H1 (cell line): ENCODE measurements around the gene TRIM52. TPM values are rescaled to one million over a fixed set of nuclear protein-coding genes. Genes with fewer than 3 reads are reported as not detected.
A peak's percentile ranks its signal among the peaks of the same experiment; 100 is the strongest.

Source experiments
- CTCF ChIA-PET: fragments of 300-600 bp; sonication (Branson Sonifier 250); formaldehyde crosslinking; loops from one replicate; lab custom pipeline; 2021; ENCODE audit not compliant: partially characterized antibody; lab: Charles Lee
- POLR2A ChIA-PET: fragments of 300-600 bp; sonication (Branson Sonifier 250); formaldehyde crosslinking; loops from one replicate; lab custom pipeline; 2021; ENCODE audit warnings: inconsistent platforms; ENCODE audit not compliant: partially characterized antibody; lab: Charles Lee
- DNase-seq, 2 experiments: peaks; one replicate each; pipeline versions ENCODE4 v3.0.0 to v3.0.0-alpha.2; 2010 to 2022; ENCODE audit warnings: low spot score in 2 of 2, low read depth in 1 of 2, mixed read lengths in 1 of 2
- FAIRE-seq: peaks from 2 replicates; lab custom pipeline; 2011; peaks lifted over from hg19 to GRCh38; lab: Jason Lieb, UNC
- H2AFZ ChIP-seq: 2 replicates; pipeline ENCODE4 v1.8.1; 2012; ENCODE audit warnings: low read length, inconsistent platforms
- H2AK5ac ChIP-seq: 2 replicates; pipeline ENCODE4 v1.6.1; 2013; ENCODE audit warnings: low read depth, low read length
- H2BK120ac ChIP-seq: replicated peaks from 2 replicates; pipeline ENCODE3; 2013; ENCODE audit warnings: low read depth, low read length, inconsistent platforms
- H2BK12ac ChIP-seq: 2 replicates; pipeline ENCODE4 v1.6.1; 2013; ENCODE audit warnings: low read depth, low read length
- H2BK15ac ChIP-seq: 2 replicates; pipeline ENCODE4 v1.6.1; 2013; ENCODE audit warnings: low read length
- H2BK20ac ChIP-seq: 2 replicates; pipeline ENCODE4 v1.6.1; 2013; ENCODE audit warnings: low read length
- H2BK5ac ChIP-seq: 2 replicates; pipeline ENCODE4 v1.6.1; 2013; ENCODE audit warnings: low read depth, low read length
- H3K14ac ChIP-seq: 2 replicates; pipeline ENCODE4 v1.6.1; 2013; ENCODE audit warnings: inconsistent platforms; ENCODE audit not compliant: insufficient read length
- H3K18ac ChIP-seq: 2 replicates; pipeline ENCODE4 v1.6.1; 2013; ENCODE audit warnings: low read length; ENCODE audit errors: extremely low read depth
- H3K23ac ChIP-seq: 2 replicates; pipeline ENCODE4 v1.6.1; 2013; ENCODE audit warnings: inconsistent platforms; ENCODE audit not compliant: insufficient read length
- H3K23me2 ChIP-seq: 2 replicates; pipeline ENCODE4 v1.6.1; 2013; ENCODE audit warnings: low read depth, low read length
- H3K27ac ChIP-seq: 2 replicates; pipeline ENCODE4 v1.6.1; 2011; ENCODE audit warnings: low read depth, low read length, inconsistent platforms
- H3K27me3 ChIP-seq, 4 experiments: replicated peaks in 1 of 4; 1 replicate in 1 of 4; 2 replicates in 3 of 4; pipeline versions ENCODE4 v1.6.1 to v1.8.1; 2011 to 2013; ENCODE audit warnings: low read length in 3 of 4, mild to moderate bottlenecking in 3 of 4, inconsistent platforms in 2 of 4, mixed read lengths in 2 of 4, moderate library complexity in 1 of 4; ENCODE audit not compliant: control insufficient read depth in 3 of 4, insufficient read depth in 3 of 4; ENCODE audit errors: extremely low read depth in 1 of 4
- H3K36me3 ChIP-seq, 4 experiments: 2 replicates each; pipeline versions ENCODE4 v1.6.1 to v1.8.1; 2011 to 2013; ENCODE audit warnings: mild to moderate bottlenecking in 4 of 4, low read length in 3 of 4, moderate library complexity in 2 of 4, control low read depth in 1 of 4, inconsistent platforms in 1 of 4; ENCODE audit not compliant: insufficient read depth in 4 of 4, control insufficient read depth in 2 of 4
- H3K4ac ChIP-seq: replicated peaks from 2 replicates; pipeline ENCODE3; 2013; ENCODE audit warnings: low read length, low read depth, mixed read lengths, inconsistent platforms; ENCODE audit not compliant: insufficient read length
- H3K4me1 ChIP-seq, 4 experiments: replicated peaks in 1 of 4; 1 replicate in 1 of 4; 2 replicates in 3 of 4; pipeline versions ENCODE4 v1.6.1 to v1.8.1; 2011 to 2013; ENCODE audit warnings: low read length in 3 of 4, inconsistent platforms in 2 of 4, mixed read lengths in 1 of 4; ENCODE audit not compliant: insufficient read depth in 4 of 4, control insufficient read depth in 3 of 4
- H3K4me2 ChIP-seq, 2 experiments: 2 replicates each; pipeline versions ENCODE4 v1.6.1 to v1.8.1; 2011 to 2013; ENCODE audit warnings: low read depth in 2 of 2, low read length in 2 of 2, control low read depth in 1 of 2, inconsistent platforms in 1 of 2, mild to moderate bottlenecking in 1 of 2; ENCODE audit not compliant: insufficient read depth in 1 of 2
- H3K4me3 ChIP-seq, 4 experiments: fragments of 200-600, 300-600 bp in 1 of 4; sonication (generic), shearing (Covaris generic), sonication (Bioruptor Twin) in 1 of 4; 2 replicates each; pipeline versions ENCODE4 v1.5.1 to v1.8.1; 2011 to 2016; ENCODE audit warnings: low read length in 4 of 4, low read depth in 3 of 4, control low read depth in 2 of 4, inconsistent platforms in 2 of 4, mild to moderate bottlenecking in 2 of 4, mixed read lengths in 1 of 4, moderate library complexity in 1 of 4; ENCODE audit not compliant: insufficient read depth in 2 of 4; ENCODE audit errors: extremely low read depth in 1 of 4
- H3K56ac ChIP-seq: replicated peaks from 2 replicates; pipeline ENCODE3; 2013; ENCODE audit warnings: low read depth, mild to moderate bottlenecking, mixed read lengths, low read length, inconsistent platforms; ENCODE audit not compliant: insufficient read length
- H3K79me1 ChIP-seq: 2 replicates; pipeline ENCODE4 v1.6.1; 2013; ENCODE audit warnings: low read depth, low read length, control low read depth
- H3K79me2 ChIP-seq, 2 experiments: 2 replicates each; pipeline versions ENCODE4 v1.6.1 to v1.8.1; 2012 to 2013; ENCODE audit warnings: low read length in 2 of 2, mild to moderate bottlenecking in 2 of 2, inconsistent platforms in 1 of 2; ENCODE audit not compliant: insufficient read depth in 2 of 2, control insufficient read depth in 1 of 2
- H3K9ac ChIP-seq, 4 experiments: replicated peaks in 1 of 4; 1 replicate in 1 of 4; 2 replicates in 3 of 4; pipeline versions ENCODE4 v1.6.1 to v1.8.1; 2011 to 2013; ENCODE audit warnings: low read depth in 3 of 4, low read length in 3 of 4, control low read depth in 2 of 4, mild to moderate bottlenecking in 2 of 4, moderate library complexity in 2 of 4, inconsistent platforms in 1 of 4; ENCODE audit errors: extremely low read depth in 1 of 4
- H3K9me3 ChIP-seq, 2 experiments: 2 replicates each; pipeline versions ENCODE4 v1.6.1 to v1.8.1; 2012 to 2013; ENCODE audit warnings: mild to moderate bottlenecking in 2 of 2, moderate library complexity in 2 of 2, control low read depth in 1 of 2, inconsistent platforms in 1 of 2, low read depth in 1 of 2, low read length in 1 of 2, mixed read lengths in 1 of 2; ENCODE audit not compliant: insufficient read depth in 2 of 2
- H4K20me1 ChIP-seq, 2 experiments: replicated peaks in 1 of 2; 2 replicates each; pipeline versions ENCODE3 to v1.8.1; 2011 to 2013; ENCODE audit warnings: inconsistent platforms in 2 of 2, low read length in 2 of 2, mild to moderate bottlenecking in 1 of 2; ENCODE audit not compliant: insufficient read depth in 2 of 2, control insufficient read depth in 1 of 2
- H4K5ac ChIP-seq: 2 replicates; pipeline ENCODE4 v1.6.1; 2013; ENCODE audit warnings: low read length, low read depth, mixed read lengths, inconsistent platforms; ENCODE audit not compliant: insufficient read length
- H4K8ac ChIP-seq: 2 replicates; pipeline ENCODE4 v1.8.0; 2013; ENCODE audit warnings: mild to moderate bottlenecking, moderate library complexity, low read length, inconsistent platforms; ENCODE audit not compliant: insufficient read depth; ENCODE audit errors: extremely low read depth
- H4K91ac ChIP-seq: replicated peaks from 2 replicates; pipeline ENCODE3; 2013; ENCODE audit warnings: low read length, mixed read lengths, inconsistent platforms; ENCODE audit not compliant: insufficient read length
- BACH1 ChIP-seq: IDR thresholded peaks from 2 replicates; pipeline ENCODE4 v1.6.1; 2012; ENCODE audit warnings: low read length, improper control_type of control experiment
- BCL11A ChIP-seq, 2 experiments: IDR thresholded peaks; one replicate each; pipeline ENCODE4 v1.6.1; 2011; ENCODE audit warnings: low read depth in 2 of 2, low read length in 2 of 2, mild to moderate bottlenecking in 2 of 2
- CHD1 ChIP-seq: IDR thresholded peaks from 2 replicates; pipeline ENCODE4 v1.6.1; 2012; ENCODE audit warnings: low read depth, low read length, improper control_type of control experiment
- GTF2F1 ChIP-seq: IDR thresholded peaks from 2 replicates; pipeline ENCODE4 v1.6.1; 2012; ENCODE audit warnings: low read depth, low read length, improper control_type of control experiment, borderline replicate concordance
- HDAC6 ChIP-seq: IDR thresholded peaks from one replicate; pipeline ENCODE4 v1.7.1; 2012; ENCODE audit warnings: low read depth, mild to moderate bottlenecking, inconsistent platforms, low read length, moderate library complexity
- KDM4A ChIP-seq: IDR thresholded peaks from one replicate; pipeline ENCODE4 v1.7.1; 2012; ENCODE audit warnings: low read depth, mild to moderate bottlenecking, moderate library complexity, low read length, inconsistent platforms; ENCODE audit not compliant: severe bottlenecking
- NANOG ChIP-seq: IDR thresholded peaks from 2 replicates; pipeline ENCODE4 v1.6.1; 2011; ENCODE audit warnings: low read length, low read depth, mild to moderate bottlenecking, inconsistent platforms; ENCODE audit not compliant: insufficient read depth, poor library complexity, severe bottlenecking
- RBBP5 ChIP-seq: IDR thresholded peaks from 2 replicates; pipeline ENCODE4 v1.7.1; 2012; ENCODE audit warnings: low read depth, mild to moderate bottlenecking, inconsistent platforms, low read length, moderate library complexity, borderline replicate concordance
- RXRA ChIP-seq: IDR thresholded peaks from 2 replicates; pipeline ENCODE4 v1.6.1; 2011; ENCODE audit warnings: low read depth, mild to moderate bottlenecking, low read length, moderate library complexity; ENCODE audit not compliant: insufficient read depth
- ZNF274 ChIP-seq: IDR thresholded peaks from 2 replicates; pipeline ENCODE4 v1.7.0; 2012; ENCODE audit warnings: low read length, borderline replicate concordance; ENCODE audit errors: extremely low read depth
- WGBS, 2 experiments: shearing (Covaris generic) in 1 of 2; methylation state at CpG; one replicate each; pipeline versions ENCODE4 v1.1.6 to v1.1.7; 2013 to 2015; ENCODE audit warnings: low lambda C conversion rate in 2 of 2, mixed read lengths in 2 of 2, inconsistent platforms in 1 of 2, low coverage in 1 of 2, missing lambda C conversion rate in 1 of 2; ENCODE audit not compliant: insufficient replicate concordance in 2 of 2, insufficient coverage in 1 of 2, insufficient read length in 1 of 2; ENCODE audit errors: extremely low coverage in 1 of 2, missing lambda C conversion rate in 1 of 2; 5-methylcytosine and 5-hydroxymethylcytosine counted together
- polyA plus RNA-seq, 7 experiments: library from polyadenylated mRNA; depleted of rRNA in 3 of 7; stranded (reverse) in 5 of 7; unstranded in 2 of 7; fragments of >200 nt in 5 of 7; fragments of 200-250 nt in 2 of 7; gene quantifications; 1 replicate in 5 of 7; 2 replicates in 1 of 7; 4 replicates in 1 of 7; pipeline versions ENCODE4 v1.2.1 to v1.2.3, GENCODE V29; 2011 to 2013; ENCODE audit warnings: missing spikeins in 2 of 7, mixed read lengths in 2 of 7
- total RNA-seq: library from RNA; stranded (reverse); fragmentation: NEBNext Ultra II Directional; extraction: Animal tissue kit (Norgen Biotek cat#: 25700); gene quantifications from 2 replicates; pipeline ENCODE4 v1.2.1, GENCODE V29; 2021
- TF ChIP-seq, protein P1 (sequence below): IDR thresholded peaks from 2 replicates; pipeline ENCODE4 v1.6.1; 2012; ENCODE audit warnings: inconsistent platforms

The TRIM52 gene
- total and polyA plus RNA-seq, 2 of the 8 experiments (the other 6 are each of a cell fraction or from before 2014, with no cell fraction given), result 4.2 to 5.7 TPM

DNA sequence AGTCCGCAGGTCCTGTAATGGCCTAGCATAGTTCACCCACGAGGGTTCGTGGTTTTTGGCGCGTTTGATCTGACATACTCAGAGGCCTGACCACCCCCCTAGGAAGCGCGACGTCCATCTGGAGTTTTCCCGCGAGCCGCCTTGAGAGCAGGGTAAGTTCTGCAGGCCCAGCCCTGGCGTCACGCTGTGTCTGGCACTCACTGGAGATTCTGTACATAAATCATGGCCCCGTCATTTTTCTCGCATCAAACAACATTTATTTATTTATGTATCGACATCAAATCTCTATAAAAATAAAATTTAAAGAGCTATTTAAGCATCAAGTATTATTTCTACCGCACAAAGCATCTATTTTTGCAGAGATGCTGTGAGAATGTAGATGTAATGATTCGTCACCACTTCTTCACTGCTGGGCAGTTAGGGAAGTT is 38.3 kb downstream of the TRIM52 start:
- Histone ChIP-seq H3K4me3 (peak overlapping the region; percentile 83 to 98 (median 95)), H3K9ac (peak overlapping the region in 2 of 4 experiments; percentile 52 to 65; a peak in 5 of 7 replicates), H3K79me1 (peaks cover 7% of the 10 kb centered on the region; the same call in 1 of the 2 replicates), H3K27ac (no peak overlapping the region), H2BK12ac (no peak overlapping the region), H4K20me1 (peaks cover 0 to 2% of the 10 kb centered on the region in 2 experiments), H2BK5ac (no peak overlapping the region; the same call in 1 of the 2 replicates), H3K36me3 (peaks cover 0 to 8% (median 0%) of the 10 kb centered on the region in 4 experiments; a peak in 3 of 8 replicates), H3K4me2 (peak overlapping the region; percentile 86 to 96), H3K4ac (no peak overlapping the region), H3K23ac (no peak overlapping the region), H4K8ac (no peak overlapping the region), H3K23me2 (peaks cover 20% of the 10 kb centered on the region), H2BK120ac (no peak overlapping the region), H3K14ac (no peak overlapping the region), H3K27me3 (no peaks in the 10 kb centered on the region; a peak in 1 of 7 replicates), H4K91ac (no peak overlapping the region), H3K4me1 (peaks cover 0 to 8% (median 4%) of the 10 kb centered on the region in 4 experiments; a peak in 4 of 7 replicates), H4K5ac (peak overlapping the region; percentile 53), H2AK5ac (no peak overlapping the region), H2BK20ac (no peak overlapping the region), H3K9me3 (no peaks in the 10 kb centered on the region), H2BK15ac (no peak overlapping the region), H3K56ac (no peak overlapping the region), H3K79me2 (peaks cover 0 to 19% of the 10 kb centered on the region in 2 experiments; a peak in 2 of 4 replicates), H3K18ac (no peak overlapping the region), H2AFZ (peak overlapping the region; percentile 65; the same call in 1 of the 2 replicates)
- WGBS, 2 experiments, result 1% methylated on average over 18 of the region's 18 CpGs; no CpG with 5 or more reads in 1 of the 2 experiments
- no peak for FAIRE-seq
- DNase-seq, result no peak
- ChIA-PET CTCF (interaction anchor here (0.9 to 1.7 kb wide), 7 partner anchors 15 to 52 kb away, joined by 3 to 7 read pairs (median 3); no protein-coding TSS in a partner anchor), POLR2A (interaction anchor here (1.0 to 32.8 kb wide), 10 partner anchors 11 to 59 kb away, joined by 3 to 1334 read pairs (median 4); partner anchors contain the start of genes RACK1 and TRIM52)
- TF ChIP-seq NANOG, result no peak
- TF ChIP-seq RXRA, result no peak
- TF ChIP-seq, protein P1, sequence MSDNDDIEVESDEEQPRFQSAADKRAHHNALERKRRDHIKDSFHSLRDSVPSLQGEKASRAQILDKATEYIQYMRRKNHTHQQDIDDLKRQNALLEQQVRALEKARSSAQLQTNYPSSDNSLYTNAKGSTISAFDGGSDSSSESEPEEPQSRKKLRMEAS, result no peak
- peak; percentile 96 for TF ChIP-seq RBBP5
- no peak for TF ChIP-seq BACH1
- no peak for TF ChIP-seq BCL11A (IDR thresholded peaks at IDR 0.05; ENCODE audit: low read depth in 2 of 2, low read length in 2 of 2)
- peak; percentile 56 for TF ChIP-seq KDM4A
- TF ChIP-seq GTF2F1, result no peak; the same call in 1 of the 2 replicates
- TF ChIP-seq CHD1, result no peak
- TF ChIP-seq ZNF274, result no peak
- TF ChIP-seq HDAC6, result no peak
